Measurements from ENCODE around the gene REXO4.

DNA sequence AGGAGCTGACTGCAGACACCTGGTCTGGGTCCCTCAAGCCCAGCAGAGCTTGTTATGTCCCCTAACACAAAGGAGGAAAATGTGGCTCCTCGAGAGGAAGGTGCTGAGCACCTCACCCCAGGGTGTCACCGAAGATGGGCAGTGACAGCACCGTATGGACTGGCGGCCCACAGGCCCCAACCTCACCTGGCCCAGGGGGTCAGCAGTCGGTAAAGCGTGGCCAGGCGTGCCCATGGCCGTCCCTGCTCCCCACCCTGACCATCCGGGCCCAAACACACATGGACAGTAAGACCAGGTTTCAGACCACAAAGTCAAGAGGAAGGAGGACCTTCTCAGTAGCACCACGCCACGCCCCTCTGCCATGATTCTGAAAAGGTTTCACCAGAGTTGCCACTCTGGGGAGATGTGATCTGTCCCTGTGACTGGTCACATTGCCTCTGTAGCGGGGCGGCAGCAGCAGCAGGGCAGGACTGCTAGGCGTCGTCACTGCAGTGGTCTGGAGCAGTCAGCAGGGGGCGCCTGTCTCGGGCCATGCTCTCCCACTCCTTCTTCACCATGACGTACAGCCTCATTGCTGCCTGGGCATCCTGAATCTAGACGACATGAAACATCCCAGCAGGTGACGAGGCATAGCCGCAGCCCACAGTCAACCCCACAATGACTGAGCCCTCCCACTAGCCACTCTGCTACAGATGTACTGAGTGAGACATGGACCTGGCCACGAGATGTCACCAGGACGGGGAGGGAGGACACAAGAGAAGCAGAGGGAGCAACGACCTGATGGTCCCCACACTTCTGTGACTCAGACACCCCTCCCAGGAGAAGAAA is 11.1 kb downstream of the REXO4 start:
- TF ChIP-seq, protein P1, sequence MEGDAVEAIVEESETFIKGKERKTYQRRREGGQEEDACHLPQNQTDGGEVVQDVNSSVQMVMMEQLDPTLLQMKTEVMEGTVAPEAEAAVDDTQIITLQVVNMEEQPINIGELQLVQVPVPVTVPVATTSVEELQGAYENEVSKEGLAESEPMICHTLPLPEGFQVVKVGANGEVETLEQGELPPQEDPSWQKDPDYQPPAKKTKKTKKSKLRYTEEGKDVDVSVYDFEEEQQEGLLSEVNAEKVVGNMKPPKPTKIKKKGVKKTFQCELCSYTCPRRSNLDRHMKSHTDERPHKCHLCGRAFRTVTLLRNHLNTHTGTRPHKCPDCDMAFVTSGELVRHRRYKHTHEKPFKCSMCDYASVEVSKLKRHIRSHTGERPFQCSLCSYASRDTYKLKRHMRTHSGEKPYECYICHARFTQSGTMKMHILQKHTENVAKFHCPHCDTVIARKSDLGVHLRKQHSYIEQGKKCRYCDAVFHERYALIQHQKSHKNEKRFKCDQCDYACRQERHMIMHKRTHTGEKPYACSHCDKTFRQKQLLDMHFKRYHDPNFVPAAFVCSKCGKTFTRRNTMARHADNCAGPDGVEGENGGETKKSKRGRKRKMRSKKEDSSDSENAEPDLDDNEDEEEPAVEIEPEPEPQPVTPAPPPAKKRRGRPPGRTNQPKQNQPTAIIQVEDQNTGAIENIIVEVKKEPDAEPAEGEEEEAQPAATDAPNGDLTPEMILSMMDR (optimal IDR thresholded peaks at IDR 0.05 in 1 of 3, IDR thresholded peaks at IDR 0.05 in 1 of 3, conservative IDR thresholded peaks at IDR 0.05 in 1 of 3; ENCODE audit: extremely low read depth in 1 of 3, insufficient read depth in 2 of 3, low read length in 3 of 3) = peak; percentile 92 to 100 (median 98)
- TF ChIP-seq EZH2 (IDR thresholded peaks at IDR 0.05; ENCODE audit: low read length) = no peak
